Hematopoietic multipotent progenitor cell treated with erythropoietin and hydrocortisone succinate and interleukin-3 and kit ligand, for 17 days (in vitro differentiated cells): ENCODE measurements around the gene ABAT.
"Not testable (repeated sequence)": the region's sequence is repeated elsewhere in the genome, so short reads cannot be mapped to it uniquely, and the experiment has no call there.

Source experiments
- DNase-seq: peaks from one replicate; pipeline ENCODE4 v3.0.0-alpha.2; 2015; ENCODE audit warnings: low spot score

ABAT gene

GRCh38 chr16:8649829-8650554, 24.4 kb upstream of the ABAT start:
- DNase-seq = no peak

- DNase-seq = not testable (repeated sequence)
These were observed 22.5 kb upstream of the ABAT start for GRCh38 chr16:8651958-8652357.

DNA sequence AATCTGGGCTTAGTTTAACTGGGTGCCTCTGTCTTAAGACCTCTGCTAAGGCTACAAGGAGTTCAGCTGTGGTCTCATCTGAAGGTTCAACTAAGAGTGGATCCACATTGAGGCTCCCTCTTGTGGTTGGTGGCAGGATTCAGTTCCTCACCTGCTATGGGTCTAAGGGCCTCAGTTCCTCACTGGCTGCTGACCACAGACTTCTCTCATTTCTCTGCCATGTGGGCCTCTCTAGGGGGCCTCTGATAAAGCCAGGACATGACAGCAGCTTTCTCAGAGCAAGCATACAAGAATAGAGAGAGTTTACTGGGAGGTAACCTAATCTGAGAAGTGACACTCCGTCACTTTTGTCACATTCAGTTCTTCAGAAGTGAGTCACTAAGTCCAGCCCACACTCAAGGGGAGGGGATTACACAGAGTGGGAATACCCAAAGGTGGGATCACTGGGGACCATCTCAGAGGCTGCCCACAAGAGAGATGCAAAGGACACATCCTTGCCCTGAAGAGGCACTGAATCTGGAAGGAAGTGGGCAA, 19.2 kb upstream of the ABAT start:
- DNase-seq = peak; percentile 55

DNA sequence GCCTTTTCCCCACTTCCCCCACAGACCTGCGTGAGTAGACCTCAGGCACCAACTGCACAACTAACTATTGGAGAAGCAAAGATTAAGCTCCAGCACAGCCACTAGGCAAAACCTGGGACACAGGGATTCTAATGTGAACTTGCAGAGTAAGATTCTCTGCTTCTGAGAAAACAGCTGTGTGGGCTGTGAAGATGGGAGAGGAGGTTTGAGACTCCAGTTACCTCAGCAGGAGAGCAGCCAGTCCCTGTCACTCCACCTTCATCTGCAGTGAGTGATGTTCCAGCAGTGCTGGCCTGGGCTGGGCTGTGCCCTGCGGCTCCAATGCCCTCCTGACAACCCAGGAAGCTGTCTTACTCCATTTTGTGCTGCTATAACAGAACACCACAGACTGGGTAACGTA, 18.0 kb upstream of the ABAT start:
- DNase-seq = no peak

DNA sequence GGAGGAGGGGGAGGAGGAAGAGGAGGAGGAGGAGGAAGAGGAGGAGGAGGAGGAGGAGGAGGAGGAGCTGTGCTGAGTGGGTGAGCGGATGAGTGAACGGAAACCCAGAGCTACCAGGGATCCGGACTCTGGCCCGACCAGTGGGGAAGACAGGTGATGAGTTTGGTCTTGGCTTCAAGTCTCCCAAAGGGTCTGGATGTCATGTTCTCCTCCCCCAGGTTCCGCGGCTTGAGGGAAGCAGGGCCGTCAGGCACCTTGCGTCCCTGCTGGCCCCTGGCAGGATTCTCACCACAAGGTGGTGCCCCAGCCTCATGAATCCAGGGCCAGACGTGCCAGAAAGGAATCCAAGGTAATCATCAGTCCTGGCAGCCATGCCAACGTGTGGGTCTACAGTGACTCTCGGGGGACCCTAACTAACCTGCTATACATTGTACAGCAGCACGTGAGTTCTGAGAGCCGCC, 13.5 kb upstream of the ABAT start:
- peak; percentile 65 for DNase-seq

GRCh38 chr16:8661703-8662102, 12.7 kb upstream of the ABAT start:
- DNase-seq = no peak

DNA sequence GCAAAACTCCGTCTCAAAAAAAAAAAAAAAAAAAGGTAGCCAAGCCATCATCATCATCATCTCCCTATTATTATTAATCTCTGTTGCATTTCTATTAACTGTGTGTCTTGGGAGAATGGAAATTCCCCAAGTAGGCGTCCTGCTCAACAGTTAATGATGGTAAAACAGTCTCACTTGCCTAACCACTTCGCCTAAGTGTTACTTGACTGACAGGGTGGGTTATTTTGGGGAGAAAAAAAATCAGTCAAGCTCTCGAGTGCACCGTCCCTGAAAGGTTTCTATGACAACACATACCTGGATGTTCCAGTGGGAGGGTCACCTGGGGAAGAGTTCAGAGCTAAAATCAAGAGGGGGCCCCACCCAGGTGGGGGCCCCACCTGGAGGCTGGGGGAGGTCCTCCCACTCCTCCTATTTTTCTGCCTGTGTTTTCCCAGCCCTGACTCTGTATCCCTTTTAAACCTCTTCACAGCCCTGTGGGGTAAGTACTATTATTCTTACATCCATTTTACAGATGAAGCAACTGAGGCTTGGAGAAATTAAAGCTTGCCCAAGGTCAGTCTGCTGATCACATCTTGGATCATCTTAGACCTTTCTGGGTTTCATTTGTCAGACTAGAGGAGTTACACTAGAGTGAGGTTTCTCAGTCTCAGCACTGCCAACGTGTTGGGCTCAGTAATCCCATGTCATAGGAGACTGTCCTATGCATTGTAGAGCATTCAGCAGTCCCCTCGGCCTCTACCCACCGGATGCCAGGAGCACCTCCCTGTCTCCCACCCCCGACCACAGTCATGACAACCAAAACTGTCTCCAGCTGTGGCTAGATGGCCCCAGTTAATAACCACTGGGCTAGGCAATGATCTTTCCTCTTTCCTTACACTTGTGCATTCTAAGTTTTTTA, 11.0 kb upstream of the ABAT start:
- no peak for DNase-seq

DNA sequence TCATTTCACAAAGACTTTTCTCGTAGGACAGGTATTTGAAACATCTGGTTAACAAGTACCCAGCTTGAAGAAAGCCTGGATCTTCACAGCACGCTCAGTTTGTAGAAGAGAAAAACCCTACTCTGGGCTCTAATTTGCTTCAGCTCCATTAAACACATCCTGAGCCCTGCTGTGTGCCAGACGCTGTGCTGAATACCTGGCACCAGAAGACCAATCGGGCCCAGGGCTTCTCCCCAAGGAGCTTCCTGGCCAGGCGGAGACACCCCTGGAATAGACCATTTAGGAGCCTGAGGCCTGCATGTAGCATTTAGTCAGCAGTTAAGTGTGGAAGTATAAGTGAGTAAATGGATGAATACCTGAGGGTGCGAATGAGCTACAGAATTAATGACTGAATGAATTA, 8.9 kb upstream of the ABAT start:
- DNase-seq = no peak

GRCh38 chr16:8667492-8667891, 6.9 kb upstream of the ABAT start:
- DNase-seq = no peak

- DNase-seq = no peak
These were observed 6.3 kb upstream of the ABAT start for GRCh38 chr16:8668113-8668512.

- DNase-seq = no peak
These were observed 4.9 kb upstream of the ABAT start for GRCh38 chr16:8669481-8669880.

- DNase-seq = no peak
These were observed 4.3 kb upstream of the ABAT start for GRCh38 chr16:8670014-8670560.

DNA sequence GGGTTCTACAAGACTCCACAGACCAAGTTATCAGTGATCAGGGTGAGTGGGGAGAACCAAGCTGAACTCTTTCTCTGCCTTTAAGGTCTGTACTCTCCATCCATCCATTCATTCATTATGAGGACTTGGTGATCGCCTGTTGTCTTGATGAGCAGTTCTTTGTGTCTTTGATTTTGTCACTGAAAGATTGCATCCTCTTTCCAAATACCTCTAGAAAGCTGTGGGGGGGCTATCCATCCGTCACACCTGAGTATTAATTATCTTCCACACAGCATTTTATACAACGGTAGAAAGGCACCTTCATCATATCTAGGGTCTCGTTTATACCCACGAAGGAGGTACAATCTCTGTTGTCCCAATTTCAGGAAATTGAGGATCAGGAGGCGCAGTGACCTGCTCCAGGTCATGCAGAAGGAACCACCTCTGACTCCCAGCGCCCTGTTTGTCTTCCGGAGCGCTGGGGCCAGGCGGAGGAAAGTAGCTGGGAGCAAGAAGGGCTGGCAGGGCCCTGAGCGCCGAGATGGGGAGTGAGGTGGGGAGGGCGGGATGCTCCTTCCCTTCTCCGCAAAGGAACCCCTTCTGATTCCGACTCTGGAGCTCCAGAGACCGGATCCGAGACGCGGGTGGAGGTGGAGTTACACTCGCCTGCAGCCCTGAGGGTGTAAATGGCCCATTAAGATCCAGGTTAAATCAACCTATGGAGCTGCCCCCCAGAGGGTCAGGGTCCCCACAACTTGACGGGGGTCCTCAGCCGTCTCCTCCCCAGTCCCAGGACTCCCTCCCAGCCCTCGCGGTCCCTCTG, 605 bp upstream of the ABAT start:
- DNase-seq = no peak

- no peak for DNase-seq
These were observed 1.1 kb downstream of the ABAT start for GRCh38 chr16:8675183-8676159.

DNA sequence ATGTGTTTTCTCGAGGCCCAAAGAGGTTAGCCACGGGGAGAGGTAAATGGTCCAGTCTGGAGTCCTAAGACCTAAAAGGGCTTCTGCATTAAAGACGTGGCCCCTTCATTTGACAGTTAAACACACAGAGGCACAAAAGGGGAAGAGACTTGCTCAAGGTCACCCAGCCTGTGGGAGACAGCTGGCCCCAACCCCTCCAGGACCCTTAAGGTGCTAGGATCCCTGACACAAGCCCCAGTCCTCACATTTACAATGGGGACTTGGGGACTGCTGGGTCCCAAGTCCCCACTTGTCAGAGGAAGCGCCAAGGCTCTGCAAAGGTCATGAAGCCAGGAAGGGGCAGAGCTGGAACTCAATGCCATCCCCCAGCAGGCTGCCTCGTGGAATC, 1.7 kb downstream of the ABAT start:
- DNase-seq = no peak

DNA sequence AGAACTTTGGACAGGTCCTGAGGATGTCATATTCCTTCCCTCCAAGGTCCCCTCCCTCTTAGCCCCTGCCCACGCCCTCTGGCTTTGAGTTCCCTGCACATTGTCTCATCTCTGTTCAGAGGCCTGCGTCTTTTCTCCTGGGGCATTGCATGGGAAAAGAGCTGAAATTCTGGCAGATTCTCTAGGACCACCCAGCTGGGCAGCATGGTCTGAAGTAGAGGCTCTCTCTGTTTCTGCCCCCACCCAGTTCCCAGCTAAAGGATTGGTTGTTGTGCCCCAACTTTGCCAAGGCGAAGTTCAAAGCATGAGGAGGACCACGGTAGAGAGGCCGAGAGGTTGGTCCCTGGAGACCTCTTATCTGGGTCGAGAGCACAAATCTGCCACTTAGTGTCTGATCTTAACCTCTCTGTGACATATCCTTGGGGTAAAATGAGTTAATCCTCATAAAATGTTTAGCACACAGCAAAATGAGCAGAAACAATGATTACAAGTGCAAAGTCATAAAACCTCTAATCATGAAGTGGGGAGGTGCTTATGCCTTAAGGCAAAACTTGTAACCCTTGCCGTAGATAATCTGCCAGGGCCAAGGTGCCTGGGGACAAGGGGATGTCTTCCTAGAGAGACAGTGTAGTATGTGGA, 2.4 kb downstream of the ABAT start:
- DNase-seq = no peak

GRCh38 chr16:8677481-8677880, 3.1 kb downstream of the ABAT start:
- DNase-seq = no peak

DNA sequence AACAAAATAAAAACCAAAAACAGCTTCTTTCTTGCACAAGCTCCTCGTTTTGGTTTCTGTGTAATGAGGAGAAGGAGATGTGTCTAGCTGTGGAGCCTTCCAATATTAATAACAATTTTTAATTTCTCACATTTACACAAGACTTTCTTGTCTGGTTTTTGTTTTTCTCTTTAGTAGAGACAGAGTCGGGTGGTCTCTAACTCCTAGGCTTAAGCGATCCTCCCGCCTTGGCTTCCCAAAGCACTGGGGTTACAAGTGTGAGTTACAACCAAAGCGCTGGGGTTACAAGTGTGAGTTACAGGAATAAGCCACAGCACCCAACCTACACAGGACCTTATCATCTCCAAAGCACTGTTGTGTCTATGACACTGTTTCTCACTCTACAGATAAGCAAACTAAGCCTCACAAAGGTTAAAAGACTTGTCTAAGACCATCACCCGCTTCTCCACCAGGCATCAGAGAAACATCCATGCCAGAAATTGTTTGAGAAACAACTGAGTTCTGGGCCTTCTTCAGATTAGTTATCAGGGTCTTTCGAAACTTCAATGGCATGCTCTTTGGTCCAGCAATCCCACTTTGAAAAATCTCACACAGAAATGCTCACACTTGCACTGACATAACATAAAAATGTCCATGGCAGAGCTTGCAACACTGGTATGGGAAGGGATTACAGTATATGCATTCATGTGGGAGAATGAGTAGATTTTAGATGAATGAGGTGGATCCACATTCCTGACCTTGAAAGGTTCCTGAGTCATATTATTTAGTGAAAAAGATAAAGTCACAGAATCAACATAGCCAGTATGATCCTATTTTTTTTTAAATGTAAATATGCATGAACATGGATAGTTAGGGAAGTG, 3.9 kb downstream of the ABAT start:
- no peak for DNase-seq

- DNase-seq = no peak
These were observed 4.7 kb downstream of the ABAT start for GRCh38 chr16:8679151-8679550.
